HepG2 (cell line): ENCODE data around the gene LMAN1L. TPM values are rescaled to one million over a fixed set of nuclear protein-coding genes. Genes with fewer than 3 reads are reported as not detected.

ENCODE experiments used
- ATAC-seq: fragments of 200-7000 bp; cut with Tn5 transposase; 3 replicates; pipeline ENCODE4 v1.9.1; 2020; ENCODE audit warnings: mild to moderate bottlenecking, moderate library complexity
- BruUV-seq: library from RNA; stranded (reverse); fragments of 400-500 nt; replicated peaks from 2 replicates; lab custom pipeline; 2021; lab: Mats Ljungman, UMichigan
- CTCF ChIA-PET: fragments of 300-600 bp; formaldehyde crosslinking; extraction: SDS; loops from one replicate; lab custom pipeline; 2021; ENCODE audit warnings: low total read pairs, inconsistent platforms, low intra/inter-chr PET ratio; lab: Yijun Ruan, JAX
- POLR2A ChIA-PET: fragments of 350-600 bp; sonication (Branson Sonifier 250); formaldehyde crosslinking; loops from one replicate; lab custom pipeline; 2020; ENCODE audit warnings: antibody characterized with exemption, inconsistent platforms; lab: Yijun Ruan, JAX
- DNase-seq: peaks from one replicate; pipeline ENCODE4 v3.0.0-alpha.2; 2015; ENCODE audit warnings: low spot score
- FAIRE-seq: peaks from 3 replicates; lab custom pipeline; 2011; peaks lifted over from hg19 to GRCh38; lab: Jason Lieb, UNC
- H2AFZ ChIP-seq: one replicate; pipeline ENCODE4 v1.6.1; 2011; ENCODE audit warnings: low read length, inconsistent platforms
- H3K27ac ChIP-seq: fragments of 300-600 bp; 3 replicates; pipeline ENCODE4 v1.8.0; 2011; ENCODE audit warnings: mixed run types, mild to moderate bottlenecking, mixed read lengths, low read length, inconsistent platforms; ENCODE audit not compliant: insufficient read depth; ENCODE audit errors: extremely low read length
- H3K27me3 ChIP-seq, 2 experiments: fragments of 200-600 bp in 1 of 2; 2 replicates in 1 of 2; 3 replicates in 1 of 2; pipeline versions ENCODE4 v1.6.0 to v1.8.0; 2011; ENCODE audit warnings: low read length in 2 of 2, mild to moderate bottlenecking in 2 of 2, moderate library complexity in 2 of 2, inconsistent platforms in 1 of 2; ENCODE audit not compliant: insufficient read depth in 2 of 2, control insufficient read depth in 1 of 2
- H3K36me3 ChIP-seq, 2 experiments: fragments of 200-600 bp in 1 of 2; replicated peaks in 1 of 2; 2 replicates in 1 of 2; 3 replicates in 1 of 2; pipeline versions ENCODE4 v1.5.1 to v1.8.0; 2011; ENCODE audit warnings: low read length in 2 of 2, inconsistent platforms in 1 of 2; ENCODE audit not compliant: insufficient read depth in 2 of 2, control insufficient read depth in 1 of 2
- H3K4me1 ChIP-seq: 2 replicates; pipeline ENCODE4 v1.5.1; 2012; ENCODE audit warnings: low read length, inconsistent platforms; ENCODE audit not compliant: insufficient read depth
- H3K4me2 ChIP-seq: 2 replicates; pipeline ENCODE4 v1.6.0; 2011; ENCODE audit warnings: low read depth, low read length, inconsistent platforms
- H3K4me3 ChIP-seq, 3 experiments: fragments of 200-600 bp in 1 of 3; sonication (generic), shearing (Covaris generic) in 1 of 3; replicated peaks in 1 of 3; 2 replicates each; pipeline ENCODE4 v1.5.1; 2011 to 2016; ENCODE audit warnings: low read length in 3 of 3, inconsistent platforms in 2 of 3, low read depth in 2 of 3, mild to moderate bottlenecking in 2 of 3, control low read depth in 1 of 3, mixed read lengths in 1 of 3; ENCODE audit not compliant: insufficient read depth in 1 of 3
- H3K79me2 ChIP-seq: one replicate; pipeline ENCODE4 v1.6.1; 2011; ENCODE audit warnings: low read length, inconsistent platforms; ENCODE audit not compliant: insufficient read depth
- H3K9ac ChIP-seq: 2 replicates; pipeline ENCODE4 v1.6.0; 2011; ENCODE audit warnings: mild to moderate bottlenecking, low read depth, low read length, inconsistent platforms; ENCODE audit not compliant: insufficient read depth
- H3K9me3 ChIP-seq: 2 replicates; pipeline ENCODE4 v1.5.1; 2012; ENCODE audit warnings: mild to moderate bottlenecking, low read length
- H4K20me1 ChIP-seq: 2 replicates; pipeline ENCODE4 v1.6.0; 2011; ENCODE audit warnings: inconsistent platforms, mild to moderate bottlenecking, low read length, moderate library complexity; ENCODE audit not compliant: insufficient read depth
- CEBPB ChIP-seq: IDR thresholded peaks from 2 replicates; pipeline ENCODE4 v1.6.1; 2011; ENCODE audit warnings: low read depth, low read length, improper control_type of control experiment, borderline replicate concordance
- CREB1 ChIP-seq, 2 experiments: fragments of 450-650 bp in 1 of 2; IDR thresholded peaks; 2 replicates each; pipeline ENCODE4 v1.6.1; 2016 to 2017; ENCODE audit warnings: control low read depth in 1 of 2, mild to moderate bottlenecking in 1 of 2, missing compliant biosample characterization in 1 of 2, missing genetic modification characterization in 1 of 2
- NFRKB ChIP-seq: fragments of 450-650 bp; IDR thresholded peaks from 2 replicates; pipeline ENCODE4 v1.6.1; 2017
- NR2F1 ChIP-seq, 2 experiments: fragments of 450-650 bp in 1 of 2; formaldehyde crosslinking in 1 of 2; IDR thresholded peaks; 2 replicates each; pipeline versions ENCODE4 v1.5.0 to v1.6.1; 2016 to 2020; ENCODE audit warnings: mild to moderate bottlenecking in 1 of 2, missing compliant biosample characterization in 1 of 2, missing genetic modification reagents in 1 of 2, moderate library complexity in 1 of 2
- SP4 ChIP-seq: sonication (generic); formaldehyde crosslinking; IDR thresholded peaks from 2 replicates; pipeline ENCODE4 v1.8.1; 2023; ENCODE audit warnings: mild to moderate bottlenecking, missing genetic modification reagents
- TARDBP ChIP-seq: sonication (generic); formaldehyde crosslinking; IDR thresholded peaks from 2 replicates; pipeline ENCODE4 v1.8.0; 2022; ENCODE audit warnings: mild to moderate bottlenecking, missing genetic modification reagents
- U2AF2 ChIP-seq: fragments of 200-400 bp; formaldehyde crosslinking; IDR thresholded peaks from 2 replicates; pipeline ENCODE4 v1.6.1; 2017; ENCODE audit warnings: low read depth, mild to moderate bottlenecking, low read length
- ZNF160 ChIP-seq: sonication (generic); formaldehyde crosslinking; IDR thresholded peaks from 2 replicates; pipeline ENCODE4 v1.8.0; 2022; ENCODE audit warnings: mild to moderate bottlenecking, inconsistent platforms, missing genetic modification reagents
- ZNF333 ChIP-seq: sonication (generic); formaldehyde crosslinking; IDR thresholded peaks from 2 replicates; pipeline ENCODE4 v1.4.0; 2020; ENCODE audit warnings: mild to moderate bottlenecking, missing genetic modification reagents, borderline replicate concordance
- ZNF335 ChIP-seq: sonication (generic); formaldehyde crosslinking; IDR thresholded peaks from 2 replicates; pipeline ENCODE4 v1.4.0; 2020; ENCODE audit warnings: missing genetic modification reagents
- ZNF550 ChIP-seq: sonication (generic); formaldehyde crosslinking; IDR thresholded peaks from 2 replicates; pipeline ENCODE4 v1.4.0; 2020; ENCODE audit warnings: mild to moderate bottlenecking, missing genetic modification reagents, borderline replicate concordance
- WGBS: methylation state at CpG from one replicate; pipeline ENCODE4 v1.1.6; 2017; ENCODE audit warnings: low lambda C conversion rate; 5-methylcytosine and 5-hydroxymethylcytosine counted together
- in situ Hi-C: cut with HindIII; loops from 2 replicates; pipeline ENCODE4 v1.10.0; 2017; ENCODE audit warnings: low pct_unique_long_range_greater_than_20kb; ENCODE audit not compliant: extremely low pct_ligation_motif_present
- intact Hi-C: fragments of 100-400 bp; cut with micrococcal nuclease; formaldehyde crosslinking; loops from one replicate; pipeline ENCODE4 v1.10.0; 2022; ENCODE audit not compliant: unreplicated experiment
- polyA plus RNA-seq, 8 experiments: library from polyadenylated mRNA; depleted of rRNA in 3 of 8; stranded (reverse) in 7 of 8; unstranded in 1 of 8; fragments of >200 nt; fragmentation: Illumina TruSeq in 4 of 8; extraction: Trizol in 4 of 8; gene quantifications; 2 replicates each; pipeline versions ENCODE4 v1.2.1 to v1.2.3, GENCODE V29; 2011 to 2016; ENCODE audit warnings: low read depth in 4 of 8, missing spikeins in 1 of 8, mixed read lengths in 1 of 8; ENCODE audit not compliant: insufficient read depth in 1 of 8
- total RNA-seq, 5 experiments: library from RNA; depleted of rRNA; stranded (reverse); fragments of >200 nt; fragmentation: Illumina TruSeq; extraction: Trizol; gene quantifications; 2 replicates each; pipeline ENCODE4 v1.2.3, GENCODE V29; 2016; ENCODE audit warnings: low read depth in 1 of 5
- TF ChIP-seq, protein P1 (sequence below): sonication (generic); formaldehyde crosslinking; IDR thresholded peaks from 2 replicates; pipeline ENCODE4 v1.4.0; 2020; ENCODE audit warnings: missing genetic modification reagents
- TF ChIP-seq, protein P2 (sequence below): IDR thresholded peaks from 2 replicates; pipeline ENCODE4 v1.6.1; 2016; ENCODE audit warnings: low read depth

LMAN1L gene
- total and polyA plus RNA-seq, 2 of the 13 experiments (the other 11 are each of a cell fraction or from before 2014, with no cell fraction given), result not detected

DNA sequence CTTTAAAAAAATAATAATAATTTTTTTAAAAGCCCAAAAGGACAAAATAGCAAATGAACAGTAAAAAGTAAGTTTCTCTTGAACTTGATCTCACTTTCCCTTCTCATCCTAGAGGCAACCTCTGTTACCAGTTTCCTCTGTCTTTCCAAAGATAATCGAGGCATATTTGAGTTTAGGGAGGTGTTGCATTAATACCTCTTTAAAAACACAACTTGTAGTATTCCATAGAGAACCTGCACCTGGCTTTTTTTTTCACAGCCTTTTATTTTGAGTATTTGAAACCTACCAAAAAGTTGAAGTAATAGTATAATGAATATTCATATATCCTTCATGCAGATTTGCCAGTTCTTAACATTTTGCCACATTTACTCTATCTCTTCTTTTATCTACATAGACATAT, 21.6 kb upstream of the LMAN1L start:
- no peaks in the 10 kb centered on the region for H3K27me3 ChIP-seq
- ATAC-seq, result no peak
- no peak overlapping the region for H3K4me2 ChIP-seq
- BruUV-seq, result no TSS peak
- peaks cover 10 to 20% of the 10 kb centered on the region in 2 experiments; a peak in 3 of 5 replicates for H3K36me3 ChIP-seq
- WGBS, result 97% methylated on average over 1 of the region's 1 CpG
- intact Hi-C loops, result no loop called here
- POLR2A ChIA-PET, result no interaction called here
- no peaks in the 10 kb centered on the region for H3K9me3 ChIP-seq
- TF ChIP-seq ZNF160, result no peak
- TF ChIP-seq NR2F1 (CRISPR knock-in tag; IDR thresholded peaks at IDR 0.05), result no peak
- TF ChIP-seq ZNF335 (CRISPR knock-in tag), result no peak
- no peak for TF ChIP-seq NFRKB
- TF ChIP-seq, protein P1, sequence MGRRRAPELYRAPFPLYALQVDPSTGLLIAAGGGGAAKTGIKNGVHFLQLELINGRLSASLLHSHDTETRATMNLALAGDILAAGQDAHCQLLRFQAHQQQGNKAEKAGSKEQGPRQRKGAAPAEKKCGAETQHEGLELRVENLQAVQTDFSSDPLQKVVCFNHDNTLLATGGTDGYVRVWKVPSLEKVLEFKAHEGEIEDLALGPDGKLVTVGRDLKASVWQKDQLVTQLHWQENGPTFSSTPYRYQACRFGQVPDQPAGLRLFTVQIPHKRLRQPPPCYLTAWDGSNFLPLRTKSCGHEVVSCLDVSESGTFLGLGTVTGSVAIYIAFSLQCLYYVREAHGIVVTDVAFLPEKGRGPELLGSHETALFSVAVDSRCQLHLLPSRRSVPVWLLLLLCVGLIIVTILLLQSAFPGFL (CRISPR knock-in tag), result no peak
- TF ChIP-seq TARDBP (CRISPR knock-in tag), result no peak
- TF ChIP-seq CEBPB, result no peak
- no peak for TF ChIP-seq U2AF2
- TF ChIP-seq SP4 (CRISPR knock-in tag), result no peak
- no peak for TF ChIP-seq CREB1 (IDR thresholded peaks at IDR 0.05)
- no peak for TF ChIP-seq CREB1 (CRISPR knock-in tag; IDR thresholded peaks at IDR 0.05)
- no peak for TF ChIP-seq ZNF550 (CRISPR knock-in tag)
- TF ChIP-seq, protein P2, sequence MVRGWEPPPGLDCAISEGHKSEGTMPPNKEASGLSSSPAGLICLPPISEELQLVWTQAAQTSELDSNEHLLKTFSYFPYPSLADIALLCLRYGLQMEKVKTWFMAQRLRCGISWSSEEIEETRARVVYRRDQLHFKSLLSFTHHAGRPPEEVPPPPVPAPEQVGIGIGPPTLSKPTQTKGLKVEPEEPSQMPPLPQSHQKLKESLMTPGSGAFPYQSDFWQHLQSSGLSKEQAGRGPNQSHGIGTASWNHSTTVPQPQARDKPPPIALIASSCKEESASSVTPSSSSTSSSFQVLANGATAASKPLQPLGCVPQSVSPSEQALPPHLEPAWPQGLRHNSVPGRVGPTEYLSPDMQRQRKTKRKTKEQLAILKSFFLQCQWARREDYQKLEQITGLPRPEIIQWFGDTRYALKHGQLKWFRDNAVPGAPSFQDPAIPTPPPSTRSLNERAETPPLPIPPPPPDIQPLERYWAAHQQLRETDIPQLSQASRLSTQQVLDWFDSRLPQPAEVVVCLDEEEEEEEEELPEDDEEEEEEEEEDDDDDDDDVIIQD (CRISPR knock-in tag), result no peak
- TF ChIP-seq ZNF333 (CRISPR knock-in tag), result no peak
- TF ChIP-seq, all 625 proteins: peak for 0
- DNase-seq (no peak), FAIRE-seq (no peak)
- Histone ChIP-seq H3K4me3 (no peak overlapping the region), H3K27ac (no peak overlapping the region), H2AFZ (no peak overlapping the region), H3K4me1 (peaks cover 22% of the 10 kb centered on the region), H3K79me2 (peaks cover 36% of the 10 kb centered on the region), H4K20me1 (peaks cover 27% of the 10 kb centered on the region; the same call in 1 of the 2 replicates), H3K9ac (no peak overlapping the region)
- in situ Hi-C loops, result no loop called here
- CTCF ChIA-PET, result no interaction called here
